GM21737 (cell line): Measurements from ENCODE around the gene NXPH2.
A peak's percentile ranks its signal among the peaks of the same experiment; 100 is the strongest.
"Not testable (repeated sequence)": the region's sequence is repeated elsewhere in the genome, so short reads cannot be mapped to it uniquely, and the experiment has no call there.

Source experiments
- ATAC-seq: cut with Tn5 transposase; IDR thresholded peaks from one replicate; pipeline ENCODE4 v1.9.1; 2021; ENCODE audit warnings: mild to moderate bottlenecking, moderate library complexity; ENCODE audit not compliant: unreplicated experiment

NXPH2 gene

DNA sequence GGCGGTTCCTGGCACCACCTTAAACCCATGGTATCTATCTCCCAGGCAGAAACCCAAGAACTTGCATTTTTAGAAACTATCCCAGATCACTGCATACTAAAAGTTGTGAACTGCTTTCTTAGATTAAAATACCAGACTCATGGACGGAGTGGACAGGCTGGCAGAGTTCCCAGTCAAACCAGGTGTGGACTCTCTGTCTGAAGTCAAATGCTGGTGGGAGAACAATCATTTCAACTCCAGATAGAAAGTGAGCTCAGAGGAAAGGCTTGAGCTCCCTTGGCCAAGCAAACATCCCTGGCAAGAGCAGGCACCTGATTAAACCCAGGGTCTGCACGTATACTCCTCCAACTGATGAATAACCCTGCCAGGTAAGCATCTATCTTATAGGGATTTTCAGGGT, 19.5 kb downstream of the NXPH2 start:
- no peak for ATAC-seq

GRCh38 chr2:138757384-138757783, 22.8 kb downstream of the NXPH2 start:
- ATAC-seq: no peak

- ATAC-seq: no peak
Observed at GRCh38 chr2:138752197-138752956, 27.8 kb downstream of the NXPH2 start.

GRCh38 chr2:138744713-138745112, 35.5 kb downstream of the NXPH2 start:
- no peak for ATAC-seq

DNA sequence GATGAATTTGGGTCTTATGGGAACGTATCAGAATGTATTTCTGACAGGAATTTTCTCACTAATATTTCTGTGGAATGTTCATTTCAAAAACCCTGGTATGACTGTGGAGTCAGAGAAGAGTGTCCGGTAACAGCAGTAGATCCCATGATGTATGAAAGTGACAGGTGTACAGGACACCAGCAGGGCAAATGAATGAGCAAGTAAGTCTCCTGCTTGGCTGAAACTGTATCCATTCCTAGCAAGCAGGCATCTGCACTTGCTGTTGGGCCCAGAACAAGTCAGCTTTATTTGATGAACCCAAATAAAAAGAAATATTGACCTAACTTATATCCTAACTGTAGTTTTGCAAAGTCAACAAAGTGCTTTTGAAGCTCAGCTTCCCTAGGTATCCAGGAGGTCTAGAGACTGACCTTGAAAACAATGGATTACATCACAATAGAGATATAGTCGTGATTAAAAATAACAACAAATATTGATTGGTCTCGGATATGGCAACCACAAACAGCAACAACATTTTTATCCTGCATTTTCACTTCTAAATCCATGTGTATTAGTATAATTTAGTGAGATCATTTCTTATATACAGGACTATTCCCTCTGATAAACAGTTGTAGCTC, 37.6 kb downstream of the NXPH2 start:
- ATAC-seq: no peak

DNA sequence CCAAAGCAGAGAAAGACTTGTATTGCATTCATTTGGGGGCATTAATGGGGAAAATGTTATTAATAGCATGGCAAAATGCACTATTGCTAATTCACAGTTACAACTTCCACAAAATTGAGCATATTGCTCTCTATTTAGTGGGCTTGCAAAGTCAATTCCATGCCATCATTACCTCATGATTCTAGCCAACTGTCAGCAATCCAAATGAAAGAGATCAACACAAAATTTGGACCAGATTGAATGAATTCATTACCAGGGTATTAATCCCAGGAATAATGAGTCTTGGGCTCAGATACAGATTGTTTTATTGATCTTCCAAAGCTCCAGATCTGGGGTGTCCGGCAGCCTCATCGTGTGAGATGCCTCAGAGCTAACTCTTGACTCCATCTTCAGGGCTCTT, 38.3 kb downstream of the NXPH2 start:
- ATAC-seq: no peak

DNA sequence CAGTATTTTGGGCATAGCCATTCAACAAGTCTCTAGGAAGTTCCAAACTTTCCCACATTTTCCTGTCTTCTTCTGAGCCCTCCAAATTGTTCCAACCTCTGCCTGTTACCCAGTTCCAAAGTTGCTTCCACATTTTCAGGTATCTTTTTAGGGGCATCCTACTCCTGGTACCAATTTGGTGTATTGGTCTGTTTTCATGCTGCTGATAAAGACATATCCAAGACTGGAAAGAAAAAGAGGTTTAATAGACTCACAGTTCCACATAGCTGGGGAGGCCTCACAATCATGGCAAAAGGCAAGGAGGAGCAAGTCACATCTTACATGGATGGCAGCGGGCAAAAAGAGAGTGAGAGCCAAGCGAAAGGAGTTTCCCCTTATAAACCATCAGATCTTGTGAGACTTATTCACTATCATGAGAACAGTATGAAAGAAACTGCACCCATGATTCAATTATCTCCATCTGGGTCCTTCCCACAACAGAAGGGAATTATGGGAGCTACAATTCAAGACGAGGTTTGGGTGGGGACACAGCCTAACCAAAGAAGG, 43.1 kb downstream of the NXPH2 start:
- ATAC-seq: not testable (repeated sequence)

DNA sequence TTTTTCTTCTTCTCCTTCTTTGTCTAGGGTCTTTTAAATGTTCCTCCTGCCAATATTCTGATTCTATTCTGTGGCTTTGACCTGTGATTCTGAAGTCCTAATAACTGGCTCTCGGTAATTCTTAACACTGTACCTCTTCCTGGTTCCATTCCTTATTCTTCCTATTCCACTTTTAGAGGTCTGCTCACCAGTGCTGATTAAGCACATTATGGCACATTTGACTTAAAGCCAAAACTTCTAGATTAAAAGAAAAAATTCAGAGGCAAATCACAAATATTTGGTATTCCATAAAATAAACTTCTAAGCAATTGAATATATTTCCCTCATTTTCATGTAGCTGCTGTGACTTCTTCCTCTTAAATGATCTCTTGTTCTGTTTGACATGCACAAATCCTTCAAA, 47.5 kb downstream of the NXPH2 start:
- no peak for ATAC-seq

DNA sequence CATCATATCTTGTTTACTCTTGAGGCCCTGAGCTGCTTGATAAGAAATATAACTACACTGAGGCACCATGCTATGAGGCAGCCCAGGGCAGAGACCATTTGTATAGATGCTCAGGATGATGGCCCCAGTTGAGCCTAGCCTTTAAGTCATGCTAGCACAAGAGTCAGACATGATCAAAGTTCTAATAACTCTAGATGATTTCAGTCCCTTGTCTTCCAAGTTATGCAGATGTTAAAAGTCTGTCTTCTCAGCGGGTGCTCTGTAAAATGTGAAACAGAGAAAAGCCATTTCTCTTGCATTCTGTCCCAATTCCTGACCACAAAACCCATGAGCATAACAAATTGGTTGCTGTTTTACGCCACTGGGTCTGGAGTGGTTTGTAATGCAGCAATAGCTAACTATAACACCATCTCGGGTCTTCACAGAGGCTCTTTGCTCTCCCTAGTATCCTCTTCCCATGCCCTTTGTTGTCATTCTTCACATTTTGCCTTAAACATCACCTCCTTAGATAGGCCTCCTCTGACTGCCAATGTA, 49.6 kb downstream of the NXPH2 start:
- peak; percentile 74 for ATAC-seq

GRCh38 chr2:138727956-138728355, 52.2 kb downstream of the NXPH2 start:
- ATAC-seq: no peak

DNA sequence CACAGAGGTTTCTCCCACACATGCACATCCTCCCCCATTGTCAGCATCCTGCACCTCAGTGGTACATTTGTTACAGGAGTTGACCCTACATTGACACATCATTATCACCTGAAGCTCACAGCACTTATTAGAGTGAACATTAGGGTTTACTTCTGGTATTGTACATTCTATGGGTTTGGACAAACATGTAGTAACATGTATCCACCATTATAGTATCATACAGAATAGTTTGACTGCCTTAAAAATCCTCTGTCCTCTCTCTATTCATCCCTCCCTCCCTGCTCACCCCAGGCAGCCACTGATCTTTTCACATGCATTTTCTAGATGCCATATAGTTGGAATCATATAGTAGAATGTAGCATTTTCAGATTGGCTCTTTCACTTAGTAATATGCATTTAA, 53.5 kb downstream of the NXPH2 start:
- ATAC-seq: no peak

- no peak for ATAC-seq
Observed at GRCh38 chr2:138724729-138725459, 55.3 kb downstream of the NXPH2 start.

DNA sequence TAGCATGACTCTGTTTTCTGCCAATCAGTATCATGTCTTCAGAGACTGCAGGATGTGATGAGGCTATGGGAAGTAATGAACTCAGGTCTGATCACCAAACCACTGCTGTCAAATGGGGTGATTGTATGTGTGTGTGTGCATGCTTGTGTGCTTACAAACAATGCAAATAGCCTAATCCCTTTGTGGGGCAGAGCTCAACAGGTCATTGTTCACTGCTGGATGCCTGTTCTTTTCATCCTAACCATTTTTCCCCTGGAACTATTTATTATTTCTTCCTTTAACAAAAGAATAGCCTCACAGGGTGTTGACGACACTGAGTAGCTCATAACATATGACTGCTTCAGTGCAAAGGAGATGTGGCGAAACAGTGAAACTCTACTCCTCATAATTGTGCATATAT, 55.9 kb downstream of the NXPH2 start:
- ATAC-seq: no peak

DNA sequence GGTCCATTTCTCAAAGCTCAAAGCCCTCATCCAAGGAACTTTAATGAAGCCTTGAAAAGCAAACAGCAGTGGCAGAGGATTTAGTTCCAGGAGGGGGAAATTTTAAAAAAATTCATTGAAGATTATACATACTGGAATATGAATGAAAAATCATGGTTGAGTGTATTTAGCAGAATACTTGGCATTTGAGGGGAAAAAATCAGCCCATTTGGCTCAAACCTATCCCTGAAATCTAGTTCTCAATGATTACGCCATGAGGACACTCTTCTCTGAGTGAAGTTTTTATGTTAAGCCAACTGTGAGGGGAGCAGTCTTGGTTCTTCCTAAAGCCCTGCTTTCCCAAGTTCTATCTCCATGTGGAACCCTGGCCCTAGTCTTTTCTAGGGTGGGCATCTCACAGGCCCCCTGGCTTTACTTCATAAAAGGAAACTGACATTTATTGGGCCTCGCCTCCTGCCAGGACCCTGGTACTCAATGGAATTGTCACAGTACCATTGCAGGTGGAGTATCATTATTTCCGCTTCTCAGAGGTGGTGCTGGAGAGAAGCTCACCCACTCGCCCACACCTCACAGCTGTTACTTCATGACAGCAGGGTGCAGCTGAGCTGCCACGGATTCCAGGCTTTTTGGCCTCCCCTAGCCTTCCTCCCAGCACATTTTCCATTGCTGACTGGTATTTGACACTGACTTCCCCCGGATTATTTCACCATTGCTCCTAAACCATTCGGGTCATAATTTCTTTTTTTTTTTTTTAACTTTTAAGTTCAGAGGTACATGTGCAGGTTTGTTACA, 56.8 kb downstream of the NXPH2 start:
- no peak for ATAC-seq

- no peak for ATAC-seq
Observed at GRCh38 chr2:138722316-138722715, 57.9 kb downstream of the NXPH2 start.

GRCh38 chr2:138720035-138720838, 60.0 kb downstream of the NXPH2 start:
- ATAC-seq: no peak

DNA sequence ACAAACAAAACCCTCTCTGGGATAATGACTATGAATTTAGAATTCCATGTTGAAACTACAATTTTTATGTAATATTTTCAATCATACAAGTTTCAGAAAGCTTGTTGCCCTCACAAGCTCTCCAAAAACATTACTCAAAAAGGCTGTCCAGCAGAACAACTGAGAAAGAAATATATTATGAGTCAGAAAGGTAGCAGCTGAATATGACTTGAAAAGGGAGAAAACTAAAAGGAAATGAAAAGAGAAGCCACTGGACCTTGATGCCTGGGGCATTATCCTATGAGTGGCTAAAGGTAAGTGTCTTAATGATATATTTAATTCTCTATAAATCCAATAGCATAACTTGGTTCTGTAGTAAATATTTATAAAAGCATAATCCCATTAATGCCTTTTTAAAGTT, 61.8 kb downstream of the NXPH2 start:
- no peak for ATAC-seq

GRCh38 chr2:138716183-138716582, 64.0 kb downstream of the NXPH2 start:
- ATAC-seq: no peak

- ATAC-seq: no peak
Observed at GRCh38 chr2:138713504-138713903, 66.7 kb downstream of the NXPH2 start.

DNA sequence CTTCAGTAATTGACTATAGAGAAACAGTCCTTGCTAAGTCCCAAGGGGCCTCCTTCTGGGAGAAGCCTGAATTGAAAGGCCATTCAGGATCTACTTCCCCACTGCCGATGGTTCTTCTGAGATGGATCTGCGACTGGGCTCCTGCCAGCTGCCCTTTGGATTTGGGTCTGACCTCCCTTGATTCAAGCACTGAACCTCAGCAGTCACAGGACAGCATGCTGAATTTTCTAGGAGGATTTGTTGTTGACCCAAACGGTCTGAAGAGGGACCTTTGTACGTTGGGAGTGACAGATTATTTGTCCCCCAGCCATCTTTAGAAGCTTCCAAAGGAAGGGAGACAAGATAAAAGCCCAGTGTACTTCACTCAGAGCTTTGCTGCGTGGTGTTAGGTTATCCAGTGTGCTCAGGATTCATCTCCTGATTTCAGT, 67.1 kb downstream of the NXPH2 start:
- no peak for ATAC-seq
